K562 (cell line): Measurements from ENCODE around the gene DNAAF2. TPM values are rescaled to one million over a fixed set of nuclear protein-coding genes. Genes with fewer than 3 reads are reported as not detected.

ENCODE experiments used
- ATAC-seq: fragments of 200-7000 bp; cut with Tn5 transposase; 3 replicates; pipeline ENCODE4 v1.9.1; 2020; ENCODE audit warnings: moderate library complexity
- BruUV-seq: library from RNA; stranded (reverse); fragments of 400-500 nt; replicated peaks from 2 replicates; lab custom pipeline; 2021; lab: Mats Ljungman, UMichigan
- CTCF ChIA-PET: fragments of 300-600 bp; formaldehyde crosslinking; extraction: SDS; loops from one replicate; lab custom pipeline; 2021; ENCODE audit warnings: low intra/inter-chr PET ratio; lab: Yijun Ruan, JAX
- POLR2A ChIA-PET: fragments of 300-600, 350-650 bp; sonication (Branson Sonifier 250); formaldehyde crosslinking; extraction: SDS; loops from one replicate; lab custom pipeline; 2021; ENCODE audit warnings: antibody characterized with exemption, inconsistent platforms; lab: Yijun Ruan, JAX
- DNase-seq, 4 experiments: peaks; one replicate each; pipeline versions ENCODE4 v3.0.0 to v3.0.0-alpha.2; 2011 to 2018; ENCODE audit warnings: low spot score in 3 of 4, mixed read lengths in 3 of 4; ENCODE audit errors: extremely low read depth in 1 of 4
- FAIRE-seq: peaks from 2 replicates; lab custom pipeline; 2011; peaks lifted over from hg19 to GRCh38; lab: Jason Lieb, UNC
- H2AFZ ChIP-seq: 2 replicates; pipeline ENCODE4 v1.6.0; 2011; ENCODE audit warnings: low read depth, low read length, control low read depth, inconsistent platforms
- H3K27ac ChIP-seq: fragments of 200-600 bp; 3 replicates; pipeline ENCODE4 v1.8.0; 2011; ENCODE audit warnings: low read depth, mild to moderate bottlenecking, control low read depth, inconsistent platforms, low read length, moderate library complexity, mixed read lengths; ENCODE audit errors: extremely low read depth
- H3K27me3 ChIP-seq, 2 experiments: fragments of 300-600 bp in 1 of 2; 2 replicates in 1 of 2; 3 replicates in 1 of 2; pipeline versions ENCODE4 v1.6.0 to v1.8.0; 2011; ENCODE audit warnings: inconsistent platforms in 2 of 2, low read length in 2 of 2, mild to moderate bottlenecking in 1 of 2, mixed read lengths in 1 of 2, moderate library complexity in 1 of 2; ENCODE audit not compliant: control insufficient read depth in 2 of 2, insufficient read depth in 2 of 2
- H3K36me3 ChIP-seq: fragments of 300-600 bp; 3 replicates; pipeline ENCODE4 v1.8.0; 2011; ENCODE audit warnings: mild to moderate bottlenecking, low read length, inconsistent platforms; ENCODE audit not compliant: control insufficient read depth, insufficient read depth
- H3K4me1 ChIP-seq, 2 experiments: fragments of 200-600 bp in 1 of 2; replicated peaks in 1 of 2; 2 replicates in 1 of 2; 3 replicates in 1 of 2; pipeline versions ENCODE4 v1.5.1 to v1.8.0; 2011; ENCODE audit warnings: inconsistent platforms in 2 of 2, low read length in 2 of 2, mild to moderate bottlenecking in 1 of 2, mixed read lengths in 1 of 2, moderate library complexity in 1 of 2; ENCODE audit not compliant: control insufficient read depth in 2 of 2, insufficient read depth in 2 of 2
- H3K4me2 ChIP-seq: 2 replicates; pipeline ENCODE4 v1.6.1; 2011; ENCODE audit warnings: low read length, control low read depth, inconsistent platforms, mixed read lengths; ENCODE audit not compliant: insufficient read depth
- H3K4me3 ChIP-seq: fragments of 200-600 bp; sonication (generic), shearing (Covaris generic); 2 replicates; pipeline ENCODE4 v1.5.1; 2016; ENCODE audit warnings: control low read depth, inconsistent platforms
- H3K79me2 ChIP-seq: fragments of 200-600 bp; 3 replicates; pipeline ENCODE4 v1.8.0; 2011; ENCODE audit warnings: low read length, inconsistent platforms; ENCODE audit not compliant: control insufficient read depth, insufficient read depth
- H3K9ac ChIP-seq, 2 experiments: 2 replicates each; pipeline versions ENCODE4 v1.6.0 to v1.6.1; 2011; ENCODE audit warnings: low read depth in 2 of 2, low read length in 2 of 2, control low read depth in 1 of 2, inconsistent platforms in 1 of 2, mild to moderate bottlenecking in 1 of 2, mixed read lengths in 1 of 2; ENCODE audit not compliant: insufficient read depth in 1 of 2
- H3K9me1 ChIP-seq: one replicate; pipeline ENCODE4 v1.6.0; 2011; ENCODE audit warnings: inconsistent platforms, mild to moderate bottlenecking, low read length, moderate library complexity; ENCODE audit not compliant: control insufficient read depth, insufficient read depth
- H3K9me3 ChIP-seq: replicated peaks from 2 replicates; pipeline ENCODE4 v1.5.1; 2011; ENCODE audit warnings: low read depth, low read length, inconsistent platforms; ENCODE audit not compliant: control insufficient read depth, insufficient read depth
- H4K20me1 ChIP-seq: replicated peaks from 2 replicates; pipeline ENCODE4 v1.6.1; 2011; ENCODE audit warnings: low read length, inconsistent platforms, mixed read lengths; ENCODE audit not compliant: control insufficient read depth, insufficient read depth
- KDM1A ChIP-seq, 2 experiments: fragments of 450-650 bp; IDR thresholded peaks; 2 replicates each; pipeline ENCODE4 v1.6.1; 2016; ENCODE audit warnings: mild to moderate bottlenecking in 2 of 2
- POLR2A ChIP-seq: fragments of 450-650 bp; conservative IDR thresholded peaks from 2 replicates; pipeline ENCODE4 v1.6.1; 2016
- RBM25 ChIP-seq: fragments of 200-400 bp; formaldehyde crosslinking; IDR thresholded peaks from 2 replicates; pipeline ENCODE4 v1.6.1; 2018; ENCODE audit warnings: low read length, low read depth, moderate library complexity; ENCODE audit not compliant: severe bottlenecking
- SIN3B ChIP-seq: fragments of 450-650 bp; IDR thresholded peaks from 2 replicates; pipeline ENCODE4 v1.6.1; 2017; ENCODE audit warnings: low read depth, mild to moderate bottlenecking, moderate library complexity
- ZNF121 ChIP-seq: sonication (generic); formaldehyde crosslinking; conservative IDR thresholded peaks from 2 replicates; pipeline ENCODE4 v1.8.0; 2022; ENCODE audit warnings: missing genetic modification reagents
- ZNF384 ChIP-seq: IDR thresholded peaks from 2 replicates; pipeline ENCODE4 v1.6.1; 2012; ENCODE audit warnings: low read depth, low read length, improper control_type of control experiment
- WGBS: fragments of 100-300 bp; shearing (Covaris generic); methylation state at CpG from one replicate; pipeline ENCODE4 v1.1.6; 2016; ENCODE audit warnings: low coverage, mixed read lengths; ENCODE audit not compliant: insufficient coverage; ENCODE audit errors: missing lambda C conversion rate; 5-methylcytosine and 5-hydroxymethylcytosine counted together
- in situ Hi-C: fragments of 300-500 bp; cut with MboI; formaldehyde crosslinking; loops from 4 replicates; pipeline ENCODE4 v1.15.0; 2018; ENCODE audit warnings: inconsistent platforms, mixed read lengths
- intact Hi-C: fragments of 100-400 bp; cut with micrococcal nuclease; formaldehyde crosslinking; loops from 2 replicates; pipeline ENCODE4 v1.14.2; 2022
- polyA plus RNA-seq, 8 experiments: library from polyadenylated mRNA; depleted of rRNA in 4 of 8; stranded (reverse) in 5 of 8; unstranded in 3 of 8; fragments of >200 nt; fragmentation: Nextera tagmentation in 2 of 8; fragmentation: Illumina TruSeq in 1 of 8; extraction: Ambion mirVana in 2 of 8; extraction: Trizol in 1 of 8; gene quantifications; 2 replicates each; pipeline versions ENCODE4 v1.2.1 to v1.2.3, GENCODE V29; 2011 to 2014; ENCODE audit warnings: inconsistent platforms in 1 of 8, missing spikeins in 1 of 8
- total RNA-seq, 7 experiments: library from RNA; depleted of rRNA in 6 of 7; stranded (reverse); fragments of >200 nt in 6 of 7; fragmentation: Illumina TruSeq in 2 of 7; extraction: Trizol in 2 of 7; gene quantifications; 2 replicates each; pipeline versions ENCODE4 v1.2.1 to v1.2.3, GENCODE V29; 2011 to 2021; ENCODE audit warnings: low replicate concordance in 1 of 7
- TF ChIP-seq, protein P1 (sequence below): conservative IDR thresholded peaks from 2 replicates; pipeline ENCODE4 v1.6.1; 2011; ENCODE audit warnings: low read depth, mild to moderate bottlenecking, low read length; ENCODE audit not compliant: control insufficient read depth
- TF ChIP-seq, protein P2 (sequence below): sonication (generic); formaldehyde crosslinking; IDR thresholded peaks from 2 replicates; pipeline ENCODE4 v1.8.0; 2023; ENCODE audit warnings: mild to moderate bottlenecking, missing genetic modification reagents

The DNAAF2 gene
- total and polyA plus RNA-seq, 9 of the 15 experiments (the other 6 are each of a cell fraction or from before 2014, with no cell fraction given), result 2.4 to 14.6 (median 11.1) TPM

DNA sequence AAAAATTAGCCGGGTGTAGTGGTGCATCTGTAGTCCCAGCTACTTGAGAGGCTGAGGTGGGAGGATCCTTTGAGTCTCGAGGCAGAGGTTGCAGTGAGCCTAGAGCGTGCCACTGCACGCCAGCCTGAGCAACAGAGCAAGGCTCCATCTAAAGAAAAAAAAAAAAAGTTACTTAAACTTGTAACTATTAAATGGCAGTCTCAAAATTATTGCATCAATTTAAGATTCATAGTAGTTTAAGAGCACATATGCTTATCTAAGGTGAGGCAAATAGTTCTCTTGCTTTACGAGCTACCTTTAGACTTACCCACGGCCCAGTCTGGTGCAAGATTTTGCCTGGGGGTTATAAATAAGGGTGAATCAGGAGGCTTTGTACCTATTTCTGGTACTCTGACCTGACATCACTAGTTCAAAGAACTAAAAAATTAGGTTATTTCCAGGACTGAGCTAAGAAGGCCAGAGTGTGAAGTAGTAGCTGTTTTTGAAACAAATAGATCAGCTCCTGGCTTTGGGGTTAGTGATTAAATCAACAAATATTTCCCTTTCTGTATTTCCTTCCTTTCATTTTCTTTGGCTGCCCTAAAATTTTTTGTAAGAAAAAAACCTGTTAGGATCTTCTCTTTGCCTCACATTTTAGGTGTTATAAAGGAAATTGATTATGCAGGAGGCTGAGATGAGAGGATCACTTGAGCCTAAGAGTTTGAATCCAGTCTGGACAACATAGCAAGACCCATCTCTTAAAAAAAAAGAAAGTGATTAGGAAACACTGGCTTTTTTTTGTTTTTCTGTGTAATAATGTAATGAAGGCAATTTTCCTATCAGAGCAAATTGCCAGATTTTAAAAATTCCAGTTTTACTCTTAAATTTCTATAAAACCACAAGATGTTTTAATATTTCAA is 10.9 kb downstream of the DNAAF2 start:
- ATAC-seq (peak; percentile 6; the same call in 1 of the 3 replicates), FAIRE-seq (no peak), DNase-seq (peak in 1 of 4 experiments; percentile 33)
- Histone ChIP-seq H3K36me3 (peaks cover 47% of the 10 kb centered on the region; the same call in 1 of the 3 replicates), H3K27me3 (no peaks in the 10 kb centered on the region), H3K9ac (peak overlapping the region in 1 of 2 experiments; percentile 97; a peak in 2 of 4 replicates), H3K9me1 (no peaks in the 10 kb centered on the region), H2AFZ (no peak overlapping the region), H3K9me3 (no peaks in the 10 kb centered on the region), H3K27ac (peak overlapping the region; percentile 59; the same call in 1 of the 3 replicates), H3K4me2 (peak overlapping the region; percentile 57), H3K79me2 (peaks cover 87% of the 10 kb centered on the region), H4K20me1 (peaks cover 7% of the 10 kb centered on the region), H3K4me3 (peak overlapping the region; percentile 24), H3K4me1 (peaks cover 4 to 10% of the 10 kb centered on the region in 2 experiments; a peak in 3 of 5 replicates)
- CTCF ChIA-PET, result no interaction called here
- in situ Hi-C loops, result no loop called here
- TF ChIP-seq ZNF121 (CRISPR knock-in tag) (peak; percentile 85), ZNF384 (0 out of 2 replicates have a peak, but pooled peaks have one; percentile 34), POLR2A (peak; percentile 47; the same call in 1 of the 2 replicates), KDM1A (IDR thresholded peaks at IDR 0.05) (peak in 1 of 2 experiments; percentile 19; a peak in 1 of 4 replicates), RBM25 (peak; percentile 86), SIN3B (no peak)
- TF ChIP-seq, protein P1, sequence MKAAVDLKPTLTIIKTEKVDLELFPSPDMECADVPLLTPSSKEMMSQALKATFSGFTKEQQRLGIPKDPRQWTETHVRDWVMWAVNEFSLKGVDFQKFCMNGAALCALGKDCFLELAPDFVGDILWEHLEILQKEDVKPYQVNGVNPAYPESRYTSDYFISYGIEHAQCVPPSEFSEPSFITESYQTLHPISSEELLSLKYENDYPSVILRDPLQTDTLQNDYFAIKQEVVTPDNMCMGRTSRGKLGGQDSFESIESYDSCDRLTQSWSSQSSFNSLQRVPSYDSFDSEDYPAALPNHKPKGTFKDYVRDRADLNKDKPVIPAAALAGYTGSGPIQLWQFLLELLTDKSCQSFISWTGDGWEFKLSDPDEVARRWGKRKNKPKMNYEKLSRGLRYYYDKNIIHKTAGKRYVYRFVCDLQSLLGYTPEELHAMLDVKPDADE, result no peak
- TF ChIP-seq, protein P2, sequence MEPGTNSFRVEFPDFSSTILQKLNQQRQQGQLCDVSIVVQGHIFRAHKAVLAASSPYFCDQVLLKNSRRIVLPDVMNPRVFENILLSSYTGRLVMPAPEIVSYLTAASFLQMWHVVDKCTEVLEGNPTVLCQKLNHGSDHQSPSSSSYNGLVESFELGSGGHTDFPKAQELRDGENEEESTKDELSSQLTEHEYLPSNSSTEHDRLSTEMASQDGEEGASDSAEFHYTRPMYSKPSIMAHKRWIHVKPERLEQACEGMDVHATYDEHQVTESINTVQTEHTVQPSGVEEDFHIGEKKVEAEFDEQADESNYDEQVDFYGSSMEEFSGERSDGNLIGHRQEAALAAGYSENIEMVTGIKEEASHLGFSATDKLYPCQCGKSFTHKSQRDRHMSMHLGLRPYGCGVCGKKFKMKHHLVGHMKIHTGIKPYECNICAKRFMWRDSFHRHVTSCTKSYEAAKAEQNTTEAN (CRISPR knock-in tag), result no peak
- BruUV-seq, result no TSS peak
- POLR2A ChIA-PET, result interaction anchor here (0.6 to 5.3 kb wide), 6 partner anchors 7 to 228 kb away, joined by 3 to 36 read pairs (median 4); partner anchors contain the start of genes DNAAF2, KLHDC2 and NEMF
- WGBS, result 17% methylated on average over 6 of the region's 6 CpGs
- intact Hi-C loops, result loop anchor here (5.0 to 10.0 kb wide), 2 partner anchors 37 to 159 kb away; partner anchors contain the start of gene RPS29
